ENCODE results near the gene LEPROT. TPM values are rescaled to one million over a fixed set of nuclear protein-coding genes. Genes with fewer than 3 reads are reported as not detected.

The LEPROT gene
- total and polyA plus RNA-seq, 2 of the 8 experiments (the other 6 are each of a cell fraction or from before 2014, with no cell fraction given), result 25.7 to 27.2 TPM

- TF ChIP-seq JUN (IDR thresholded peaks at IDR 0.05; ENCODE audit: low read depth, low read length) (no peak), MAX (IDR thresholded peaks at IDR 0.05) (peak; percentile 19; the same call in 1 of the 2 replicates), PHF8 (conservative IDR thresholded peaks at IDR 0.05; ENCODE audit: low read depth, low read length) (no peak; the same call in 1 of the 2 replicates), CHD1 (IDR thresholded peaks at IDR 0.05; ENCODE audit: low read depth, low read length) (no peak), SP1 (IDR thresholded peaks at IDR 0.05; ENCODE audit: low read depth, low read length) (peak; percentile 45), SUZ12 (IDR thresholded peaks at IDR 0.05; ENCODE audit: low read length) (no peak), CEBPB (IDR thresholded peaks at IDR 0.05; ENCODE audit: low read depth, low read length) (no peak), NANOG (IDR thresholded peaks at IDR 0.05; ENCODE audit: insufficient read depth, low read depth, low read length, poor library complexity, severe bottlenecking) (no peak), SIRT6 (IDR thresholded peaks at IDR 0.05; ENCODE audit: low read length) (no peak), TAF7 (optimal IDR thresholded peaks at IDR 0.05; ENCODE audit: borderline replicate concordance, low read depth, low read length) (peak; percentile 55)
Measured at GRCh38 chr1:65419681-65420589, 533 bp upstream of the LEPROT start (continued).

All from H1 (cell line).